HG02840 (cell line): ENCODE measurements around the gene RASSF4.
A peak's percentile ranks its signal among the peaks of the same experiment; 100 is the strongest.

Source experiments
- ATAC-seq: cut with Tn5 transposase; IDR thresholded peaks from one replicate; pipeline ENCODE4 v1.9.1; 2021; ENCODE audit warnings: mild to moderate bottlenecking, moderate library complexity, moderate number of reproducible peaks; ENCODE audit not compliant: unreplicated experiment, low FRiP score

Gene RASSF4

GRCh38 chr10:44959247-44960087 is at the start of gene RASSF4:
Gene RASSF4 (plus strand): TSS chr10:44959802. CDS start chr10:44970203, 10,401 bp downstream.
- ATAC-seq, result peak; percentile 95

DNA sequence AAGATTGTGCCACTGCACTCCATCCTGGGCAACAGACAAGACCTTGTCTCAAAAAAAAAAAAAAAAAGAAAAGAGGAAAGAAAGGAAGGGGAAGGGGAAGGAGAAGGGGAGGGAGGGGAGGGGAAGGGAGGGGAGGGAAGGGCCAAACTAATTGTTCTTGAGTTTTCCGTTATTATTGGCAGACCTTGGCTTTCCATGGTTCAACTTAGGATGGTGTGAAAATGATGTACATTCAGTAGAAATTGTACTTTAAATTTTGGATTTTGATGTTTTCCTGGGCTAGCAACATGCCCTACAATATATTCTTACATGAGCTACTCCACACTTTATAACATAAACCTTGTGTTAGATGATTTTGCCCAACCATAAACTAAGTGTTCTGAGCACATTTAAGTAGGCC is 49.7 kb upstream of the RASSF4 start:
- ATAC-seq, result no peak

GRCh38 chr10:44910602-44911001 is 49.0 kb upstream of the RASSF4 start:
- no peak for ATAC-seq

DNA sequence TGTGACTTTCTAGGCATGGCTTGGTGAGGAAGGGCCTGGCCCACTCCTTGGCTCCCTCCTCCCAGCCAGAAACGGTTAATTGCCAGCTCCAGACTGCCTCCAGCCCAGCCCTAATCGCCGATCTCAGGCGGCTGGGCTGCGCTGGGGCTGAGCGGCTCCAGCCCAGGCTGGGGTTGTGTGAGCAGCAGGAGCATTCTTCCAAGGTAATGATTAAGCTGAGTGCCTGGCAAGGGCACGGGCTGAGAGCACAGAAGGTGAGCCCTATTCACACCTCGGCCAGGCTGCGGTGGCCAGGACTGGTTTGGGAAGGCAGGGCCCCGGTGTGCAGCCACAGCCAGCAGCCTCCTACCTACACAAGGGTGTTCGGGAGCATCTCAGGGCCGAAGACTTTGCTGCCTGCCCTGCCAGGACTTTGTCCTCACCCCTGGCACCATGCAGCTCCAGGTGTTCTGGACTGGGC is 48.5 kb upstream of the RASSF4 start, which contains the start of gene TMEM72:
TSS of gene TMEM72 (plus strand) at position 257 of the 460 bp plus-strand sequence. CDS start at position 433, 176 bp downstream.
- no peak for ATAC-seq

DNA sequence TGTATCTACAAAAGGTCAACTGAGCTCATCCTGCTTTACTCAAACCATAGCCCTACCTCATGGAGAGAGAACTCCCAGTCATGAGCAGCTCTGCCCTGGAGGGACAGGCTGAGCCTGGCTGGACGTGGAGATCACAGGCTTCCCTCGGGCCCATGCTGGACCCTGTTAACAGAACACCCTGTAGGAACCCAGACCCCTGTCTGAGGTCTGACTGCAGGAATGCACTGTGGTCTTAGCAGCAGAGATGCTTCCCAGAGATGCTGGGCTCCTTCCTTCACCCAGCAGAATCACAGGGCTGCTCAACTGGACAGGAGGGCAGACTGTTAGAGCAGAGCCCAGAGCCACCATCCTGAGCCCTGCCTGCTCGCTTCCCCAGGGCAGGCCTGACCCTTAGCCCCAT is 47.7 kb upstream of the RASSF4 start:
- no peak for ATAC-seq

GRCh38 chr10:44913350-44914081 is 46.1 kb upstream of the RASSF4 start:
- no peak for ATAC-seq

DNA sequence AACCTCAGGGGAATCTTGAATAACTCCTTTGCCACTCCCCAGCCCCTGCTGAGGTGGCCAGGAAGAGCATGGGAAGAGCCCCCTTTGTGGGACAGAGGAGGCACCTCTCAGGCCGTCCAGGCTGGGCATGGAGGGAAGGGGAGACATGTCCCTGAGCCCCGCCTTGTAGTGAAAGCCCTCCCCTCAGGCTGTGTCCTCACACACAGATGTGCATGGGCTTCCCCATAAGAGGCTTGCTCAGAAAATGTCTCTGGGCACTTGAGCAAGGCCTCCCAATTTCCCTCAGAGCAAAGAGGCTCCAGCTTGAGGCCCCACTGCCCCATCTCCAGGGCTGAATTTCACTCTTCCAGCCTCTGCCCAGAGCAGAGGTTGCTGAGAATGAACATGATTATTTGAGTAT is 44.7 kb upstream of the RASSF4 start:
- ATAC-seq, result no peak

DNA sequence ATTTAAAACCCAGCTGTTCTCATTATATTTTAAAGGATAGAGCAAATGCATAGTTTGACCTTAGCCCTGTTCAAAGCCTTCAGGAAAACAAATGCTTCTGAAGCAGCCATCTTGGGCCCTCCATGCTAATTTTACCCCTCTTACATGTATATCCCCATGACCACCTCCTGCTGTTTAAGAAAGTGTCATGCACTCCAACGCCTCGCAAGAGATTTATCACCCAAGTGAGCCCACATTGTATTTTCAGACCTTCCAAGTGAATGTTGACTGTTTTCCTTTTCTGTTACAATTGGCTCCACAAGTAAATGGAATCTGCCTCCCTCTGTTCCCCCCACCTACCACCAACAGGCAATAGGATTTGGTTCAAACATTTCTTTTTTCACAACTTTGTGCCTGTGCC is 43.2 kb upstream of the RASSF4 start:
- ATAC-seq, result no peak

GRCh38 chr10:44917848-44918247 is 41.8 kb upstream of the RASSF4 start:
- ATAC-seq, result no peak

DNA sequence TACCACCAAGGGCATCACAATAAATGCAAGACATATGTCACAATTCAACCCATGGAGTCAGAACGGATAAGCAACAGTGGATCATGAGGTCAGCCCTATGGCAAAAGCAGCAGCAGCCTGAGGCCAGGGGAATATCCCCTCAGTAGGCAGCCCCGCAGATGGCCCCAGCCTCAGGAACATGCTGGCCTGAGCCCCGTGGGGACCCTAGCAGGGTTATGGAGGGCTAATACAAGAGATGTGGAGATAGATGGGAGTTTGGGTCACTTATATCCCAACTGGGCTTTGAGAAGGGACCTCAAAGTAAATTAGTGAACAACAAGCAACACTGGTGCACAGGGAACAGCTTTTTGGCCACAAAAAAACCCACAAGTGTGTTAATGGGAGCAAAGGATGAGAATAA is 39.4 kb upstream of the RASSF4 start:
- ATAC-seq, result no peak

DNA sequence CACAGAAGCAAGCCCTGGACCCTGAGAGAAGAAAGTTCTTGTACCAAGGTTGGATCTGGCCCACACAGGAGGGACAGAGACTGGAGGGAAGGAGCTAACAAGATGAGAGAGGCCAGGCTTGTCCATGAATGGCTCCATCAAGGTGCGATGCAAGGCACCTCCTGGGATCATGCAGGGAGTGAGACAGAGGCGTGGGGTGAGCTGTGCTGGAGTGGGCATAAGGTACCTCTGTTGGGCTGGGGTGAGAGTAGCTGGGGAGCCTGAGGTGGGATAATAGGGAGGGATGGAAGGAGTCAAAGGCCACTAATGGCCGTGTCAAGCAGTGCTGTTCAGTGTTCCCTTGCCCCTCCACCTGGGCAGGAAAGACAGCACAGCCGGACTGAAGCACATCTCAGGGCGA is 38.5 kb upstream of the RASSF4 start:
- no peak for ATAC-seq

GRCh38 chr10:44921506-44921905 is 38.1 kb upstream of the RASSF4 start:
- no peak for ATAC-seq

DNA sequence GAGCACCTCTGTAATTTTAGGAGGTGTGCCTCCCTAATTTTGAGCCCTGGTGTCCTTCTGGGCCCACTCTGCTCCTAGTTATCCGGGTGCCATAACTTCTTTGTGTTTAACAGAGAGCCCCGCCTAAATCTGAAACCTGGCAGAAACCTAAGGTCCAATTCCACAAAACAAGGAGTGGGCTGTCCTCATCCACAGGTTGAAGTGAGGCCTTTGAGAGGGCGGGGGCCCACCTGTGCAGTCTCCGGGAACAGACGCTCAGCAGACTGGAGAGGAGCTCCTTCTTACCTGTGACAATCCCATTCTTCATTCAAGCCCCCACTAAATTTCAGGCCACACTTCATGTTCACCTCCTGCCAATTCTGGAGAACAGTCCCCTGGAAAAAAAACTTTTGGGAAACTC is 37.6 kb upstream of the RASSF4 start:
- ATAC-seq, result no peak

DNA sequence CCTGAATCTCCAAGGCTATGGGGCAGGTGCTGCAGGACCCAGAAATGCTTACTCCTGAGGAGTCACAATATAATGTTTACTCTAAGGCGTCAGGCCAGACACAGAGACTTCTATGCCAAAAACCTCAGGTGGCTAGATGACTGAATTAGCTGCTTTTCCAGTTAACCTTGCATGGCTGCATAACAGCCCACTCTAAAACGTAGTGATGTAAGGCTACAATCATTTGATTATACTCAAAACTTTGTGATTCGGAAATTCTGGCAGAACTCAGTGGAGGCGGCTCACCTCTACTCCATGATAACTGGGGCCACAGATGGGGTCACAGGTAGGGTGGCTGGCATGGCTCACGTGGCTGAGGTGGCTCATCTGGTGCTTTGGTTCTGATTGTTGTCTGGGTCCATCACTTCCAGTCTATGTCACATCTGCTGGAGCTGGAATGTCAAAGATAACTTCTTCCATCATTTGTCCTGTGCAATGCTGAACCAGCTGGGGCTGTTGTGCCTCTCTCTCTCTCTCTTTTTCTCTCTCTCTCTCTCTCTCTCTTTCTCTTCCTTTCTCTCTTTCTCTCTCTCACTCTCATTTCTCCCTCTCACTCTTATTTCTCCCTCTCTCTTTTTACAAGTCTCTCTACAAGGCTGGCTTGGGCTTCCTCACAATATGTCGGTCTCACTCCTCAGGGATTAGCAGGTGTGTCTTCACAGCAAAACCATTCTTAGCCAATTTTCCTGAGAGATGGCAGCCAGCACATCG is 36.6 kb upstream of the RASSF4 start:
- no peak for ATAC-seq

DNA sequence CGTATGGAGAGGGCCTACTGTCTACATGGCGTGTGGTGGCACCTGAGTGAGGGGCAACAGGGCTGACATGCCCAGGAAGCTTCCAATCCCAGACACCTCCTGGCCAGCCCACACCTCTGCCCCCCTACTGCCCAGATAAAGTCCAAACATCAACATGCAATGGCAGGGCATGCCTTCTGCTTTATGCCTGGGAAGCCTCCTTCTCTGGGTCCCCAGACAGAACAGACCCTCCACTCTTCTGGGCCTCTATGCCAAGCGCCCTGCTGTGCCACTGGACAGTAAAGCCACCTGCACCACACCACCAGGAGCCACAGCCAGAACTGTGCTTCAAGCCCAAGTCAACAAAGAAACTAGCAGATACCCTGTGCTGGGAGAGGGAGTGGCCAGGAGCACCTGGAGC is 36.0 kb upstream of the RASSF4 start:
- no peak for ATAC-seq

GRCh38 chr10:44924261-44925040 is 35.2 kb upstream of the RASSF4 start:
- no peak for ATAC-seq

DNA sequence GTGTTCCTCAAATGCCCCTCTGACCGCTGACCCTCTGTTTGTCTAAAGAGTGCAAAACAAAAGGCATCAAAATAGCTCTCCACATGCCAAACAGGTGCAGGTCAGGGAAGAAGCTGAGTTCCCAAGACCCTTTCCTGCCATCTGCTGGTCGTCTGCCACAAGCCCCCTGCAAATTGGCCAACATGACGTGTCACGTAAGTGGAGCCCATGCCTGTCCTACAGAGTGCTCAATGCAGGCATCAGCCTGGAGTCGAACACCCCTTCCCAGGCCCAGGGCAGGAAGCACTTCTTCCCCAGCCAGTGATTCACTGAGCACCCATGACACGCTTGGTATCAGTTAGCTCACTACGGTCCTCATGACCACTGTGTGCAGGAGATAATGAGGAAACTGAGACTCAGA is 34.4 kb upstream of the RASSF4 start:
- ATAC-seq, result no peak

DNA sequence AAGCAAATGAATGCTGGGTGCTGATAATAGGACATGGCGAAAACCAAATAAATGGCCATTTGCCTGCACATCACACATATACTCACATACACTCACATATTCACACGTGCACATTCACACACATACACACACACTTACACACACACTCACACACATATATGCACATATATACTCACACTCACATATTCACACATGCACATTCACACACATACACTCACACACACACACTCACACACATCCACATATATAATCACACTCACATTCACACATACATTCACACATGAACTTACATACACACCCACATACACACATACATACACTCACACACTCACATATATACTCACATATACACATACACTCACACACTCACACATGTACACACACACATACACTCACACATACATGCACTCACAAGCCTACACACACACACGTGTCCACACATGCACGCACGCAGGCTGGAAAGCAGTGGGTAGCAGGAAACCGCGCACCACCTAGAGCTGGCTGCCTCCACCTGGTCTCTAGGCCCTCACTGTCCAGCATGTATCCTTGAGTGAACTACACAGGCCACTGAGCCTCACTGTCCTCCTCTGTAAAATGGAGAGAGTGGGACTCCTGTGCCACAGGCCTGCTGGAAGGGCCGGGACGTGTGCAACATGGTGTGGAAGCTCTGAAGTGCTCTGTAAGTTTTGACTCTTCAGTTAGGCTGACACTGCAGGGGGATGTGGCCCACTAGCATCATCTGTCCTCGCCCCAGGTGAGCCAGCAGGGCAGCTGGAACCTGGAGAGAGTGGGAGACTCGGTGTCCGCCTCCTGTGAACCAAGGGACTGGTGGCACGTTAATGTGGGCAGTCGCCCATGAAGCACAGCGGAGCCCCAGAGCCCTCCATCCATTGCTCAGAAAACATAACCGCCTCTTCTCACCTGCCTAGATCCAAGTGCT is 33.5 kb upstream of the RASSF4 start:
- no peak for ATAC-seq

GRCh38 chr10:44926751-44927351 is 32.8 kb upstream of the RASSF4 start:
- no peak for ATAC-seq
